Neural cell (in vitro differentiated cells): ENCODE data around the gene TCP11L1. TPM values are rescaled to one million over a fixed set of nuclear protein-coding genes. Genes with fewer than 3 reads are reported as not detected.
"Not testable (repeated sequence)": the region's sequence is repeated elsewhere in the genome, so short reads cannot be mapped to it uniquely, and the experiment has no call there.

ENCODE experiments used
- H2AFZ ChIP-seq: fragments of 200-600, 300-800 bp; sonication (generic), shearing (Covaris generic); 2 replicates; pipeline ENCODE4 v1.6.0; 2014; ENCODE audit warnings: low read depth, mild to moderate bottlenecking, antibody characterized with exemption, low read length, moderate library complexity
- H3F3A ChIP-seq: fragments of 200-600 bp; shearing (Covaris generic); 2 replicates; pipeline ENCODE4 v1.6.1; 2016; ENCODE audit warnings: mild to moderate bottlenecking, moderate library complexity, mixed read lengths, antibody characterized with exemption, low read length; ENCODE audit not compliant: insufficient read depth, poor library complexity, severe bottlenecking
- H3K27ac ChIP-seq: fragments of 200-600, 300-800 bp; sonication (generic), shearing (Covaris generic); 2 replicates; pipeline ENCODE4 v1.5.1; 2014; ENCODE audit warnings: mild to moderate bottlenecking, low read length, moderate library complexity
- H3K27me3 ChIP-seq: fragments of 300-800, 200-600 bp; sonication (generic), shearing (Covaris generic); 2 replicates; pipeline ENCODE4 v1.6.0; 2014; ENCODE audit warnings: mild to moderate bottlenecking, low read depth, low read length, moderate library complexity; ENCODE audit not compliant: insufficient read depth
- H3K36me3 ChIP-seq: fragments of 300-800, 200-600 bp; sonication (generic), shearing (Covaris generic); 2 replicates; pipeline ENCODE4 v1.5.1; 2014; ENCODE audit warnings: mild to moderate bottlenecking, antibody characterized with exemption, low read length, moderate library complexity; ENCODE audit not compliant: insufficient read depth
- H3K4me2 ChIP-seq: fragments of 300-800, 200-600 bp; sonication (generic), shearing (Covaris generic); 2 replicates; pipeline ENCODE4 v1.6.0; 2014; ENCODE audit warnings: mild to moderate bottlenecking, low read length
- H3K4me3 ChIP-seq: fragments of 300-800, 200-600 bp; sonication (generic), shearing (Covaris generic); 2 replicates; pipeline ENCODE4 v1.5.1; 2014; ENCODE audit warnings: mild to moderate bottlenecking, low read length, moderate library complexity
- H3K79me2 ChIP-seq: fragments of 200-600 bp; shearing (Covaris generic); replicated peaks from 2 replicates; pipeline ENCODE4 v1.6.0; 2014; ENCODE audit warnings: mild to moderate bottlenecking, low read length, moderate library complexity; ENCODE audit not compliant: insufficient read depth
- H3K9ac ChIP-seq: fragments of 300-800, 200-600 bp; sonication (generic), shearing (Covaris generic); 2 replicates; pipeline ENCODE4 v1.6.1; 2016; ENCODE audit warnings: mild to moderate bottlenecking, low read length, mixed read lengths
- H3K9me2 ChIP-seq: fragments of 200-600 bp; shearing (Covaris generic); 2 replicates; pipeline ENCODE4 v1.6.1; 2016; ENCODE audit warnings: mild to moderate bottlenecking, low read length, mixed read lengths; ENCODE audit not compliant: insufficient read depth
- H3K9me3 ChIP-seq: fragments of 200-600, 300-800 bp; sonication (generic), shearing (Covaris generic); 2 replicates; pipeline ENCODE4 v1.6.1; 2016; ENCODE audit warnings: mild to moderate bottlenecking, mixed run types, low read length, moderate library complexity, mixed read lengths
- H4K20me1 ChIP-seq: fragments of 200-600 bp; shearing (Covaris generic); 2 replicates; pipeline ENCODE4 v1.6.1; 2016; ENCODE audit warnings: mild to moderate bottlenecking, mixed run types; ENCODE audit not compliant: insufficient read depth
- EP300 ChIP-seq: fragments of 450-650 bp; conservative IDR thresholded peaks from 2 replicates; pipeline ENCODE4 v1.6.1; 2014; ENCODE audit warnings: antibody characterized with exemption, mild to moderate bottlenecking, moderate library complexity; ENCODE audit not compliant: poor library complexity, severe bottlenecking
- EZH2 ChIP-seq: fragments of 200-600, 300-800 bp; shearing (Covaris generic), sonication (generic); IDR thresholded peaks from 2 replicates; pipeline ENCODE4 v1.6.1; 2014; ENCODE audit warnings: antibody characterized with exemption, low read length, borderline replicate concordance, mild to moderate bottlenecking; ENCODE audit not compliant: insufficient read depth, poor library complexity, severe bottlenecking
- MXI1 ChIP-seq: fragments of 450-650 bp; conservative IDR thresholded peaks from 2 replicates; pipeline ENCODE4 v1.6.1; 2014; ENCODE audit warnings: antibody characterized with exemption, mild to moderate bottlenecking; ENCODE audit not compliant: poor library complexity, severe bottlenecking
- POLR2AphosphoS5 ChIP-seq: IDR thresholded peaks from 2 replicates; pipeline ENCODE4 v1.6.1; 2012
- RAD21 ChIP-seq: fragments of 450-650 bp; conservative IDR thresholded peaks from 2 replicates; pipeline ENCODE4 v1.6.1; 2014; ENCODE audit warnings: antibody characterized with exemption, mild to moderate bottlenecking, moderate library complexity
- REST ChIP-seq: IDR thresholded peaks from 2 replicates; pipeline ENCODE4 v1.6.1; 2012; ENCODE audit warnings: borderline replicate concordance
- SMC3 ChIP-seq: fragments of 450-650 bp; conservative IDR thresholded peaks from 2 replicates; pipeline ENCODE4 v1.6.1; 2014; ENCODE audit warnings: antibody characterized with exemption, mild to moderate bottlenecking, moderate library complexity; ENCODE audit not compliant: poor library complexity
- TAF1 ChIP-seq: IDR thresholded peaks from 2 replicates; pipeline ENCODE4 v1.6.1; 2012; ENCODE audit warnings: low read depth
- polyA plus RNA-seq: library from polyadenylated mRNA; depleted of rRNA; stranded (reverse); fragments of >200 nt; gene quantifications from 2 replicates; pipeline ENCODE4 v1.2.3, GENCODE V29; 2014
- TF ChIP-seq, protein P1 (sequence below): fragments of 450-650 bp; IDR thresholded peaks from 2 replicates; pipeline ENCODE4 v1.5.1; 2014; ENCODE audit warnings: antibody characterized with exemption, mild to moderate bottlenecking, moderate library complexity; ENCODE audit not compliant: poor library complexity, severe bottlenecking

The TCP11L1 gene
- polyA plus RNA-seq, 1 donor from 2014 or later, result 12.5 TPM

GRCh38 chr11:33028537-33028914 lies 10.8 kb upstream of the TCP11L1 start:
- H3K27me3 ChIP-seq, result no peaks in the 10 kb centered on the region
- H3K27ac ChIP-seq, result no peak overlapping the region
- no peaks in the 10 kb centered on the region for H3F3A ChIP-seq
- no peak overlapping the region for H2AFZ ChIP-seq
- no peaks in the 10 kb centered on the region for H4K20me1 ChIP-seq
- H3K4me2 ChIP-seq, result no peak overlapping the region
- no peaks in the 10 kb centered on the region for H3K9me3 ChIP-seq
- no peaks in the 10 kb centered on the region for H3K9me2 ChIP-seq
- H3K79me2 ChIP-seq, result no peaks in the 10 kb centered on the region
- H3K9ac ChIP-seq, result no peak overlapping the region
- no peak for TF ChIP-seq SMC3
- no peak for TF ChIP-seq EP300
- TF ChIP-seq EZH2, result no peak
- no peak for TF ChIP-seq REST
- no peak for TF ChIP-seq RAD21
- no peak for TF ChIP-seq MXI1
- TF ChIP-seq POLR2AphosphoS5, result no peak
- TF ChIP-seq, protein P1, sequence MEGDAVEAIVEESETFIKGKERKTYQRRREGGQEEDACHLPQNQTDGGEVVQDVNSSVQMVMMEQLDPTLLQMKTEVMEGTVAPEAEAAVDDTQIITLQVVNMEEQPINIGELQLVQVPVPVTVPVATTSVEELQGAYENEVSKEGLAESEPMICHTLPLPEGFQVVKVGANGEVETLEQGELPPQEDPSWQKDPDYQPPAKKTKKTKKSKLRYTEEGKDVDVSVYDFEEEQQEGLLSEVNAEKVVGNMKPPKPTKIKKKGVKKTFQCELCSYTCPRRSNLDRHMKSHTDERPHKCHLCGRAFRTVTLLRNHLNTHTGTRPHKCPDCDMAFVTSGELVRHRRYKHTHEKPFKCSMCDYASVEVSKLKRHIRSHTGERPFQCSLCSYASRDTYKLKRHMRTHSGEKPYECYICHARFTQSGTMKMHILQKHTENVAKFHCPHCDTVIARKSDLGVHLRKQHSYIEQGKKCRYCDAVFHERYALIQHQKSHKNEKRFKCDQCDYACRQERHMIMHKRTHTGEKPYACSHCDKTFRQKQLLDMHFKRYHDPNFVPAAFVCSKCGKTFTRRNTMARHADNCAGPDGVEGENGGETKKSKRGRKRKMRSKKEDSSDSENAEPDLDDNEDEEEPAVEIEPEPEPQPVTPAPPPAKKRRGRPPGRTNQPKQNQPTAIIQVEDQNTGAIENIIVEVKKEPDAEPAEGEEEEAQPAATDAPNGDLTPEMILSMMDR, result no peak
- TF ChIP-seq TAF1, result no peak
- H3K4me3 ChIP-seq, result no peak overlapping the region
- H3K36me3 ChIP-seq, result no peaks in the 10 kb centered on the region

- H3K79me2 ChIP-seq, H3K9me3 ChIP-seq, H3F3A ChIP-seq, H3K4me2 ChIP-seq, H3K9ac ChIP-seq, H4K20me1 ChIP-seq, H3K27ac ChIP-seq, H2AFZ ChIP-seq, H3K9me2 ChIP-seq, H3K36me3 ChIP-seq, H3K4me3 ChIP-seq, H3K27me3 ChIP-seq: not testable (repeated sequence)
Observed at GRCh38 chr11:33029218-33029617, 10.2 kb upstream of the TCP11L1 start.

DNA sequence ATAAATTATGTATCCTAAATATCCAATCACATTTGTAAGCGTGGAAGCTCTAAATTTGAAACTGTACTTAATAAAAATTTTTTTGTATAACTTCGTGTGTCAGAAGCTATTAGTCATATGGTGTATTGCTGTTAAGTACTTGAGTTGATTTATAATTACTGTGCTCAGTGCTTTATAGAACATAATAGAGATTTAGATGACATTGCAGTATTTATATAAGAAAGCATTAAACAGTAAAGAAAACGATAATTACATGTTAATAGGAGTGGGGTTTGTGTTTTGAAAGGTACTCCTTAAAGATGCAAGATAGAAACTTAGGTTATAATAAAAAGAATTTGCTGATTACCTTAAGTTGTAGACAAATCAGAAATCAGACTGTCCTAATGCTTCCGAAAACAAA lies 5.9 kb upstream of the TCP11L1 start:
- Histone ChIP-seq H4K20me1 (no peaks in the 10 kb centered on the region), H3K4me3 (no peak overlapping the region), H3K79me2 (no peaks in the 10 kb centered on the region), H3K9me3 (no peaks in the 10 kb centered on the region), H3K27ac (no peak overlapping the region), H3K27me3 (no peaks in the 10 kb centered on the region), H2AFZ (no peak overlapping the region), H3K4me2 (no peak overlapping the region), H3K9me2 (no peaks in the 10 kb centered on the region), H3F3A (no peaks in the 10 kb centered on the region), H3K36me3 (no peaks in the 10 kb centered on the region), H3K9ac (no peak overlapping the region)
- TF ChIP-seq SMC3, result no peak
- no peak for TF ChIP-seq REST
- no peak for TF ChIP-seq EP300
- TF ChIP-seq TAF1, result no peak
- TF ChIP-seq MXI1, result no peak
- TF ChIP-seq RAD21, result no peak
- TF ChIP-seq, protein P1, result no peak
- TF ChIP-seq POLR2AphosphoS5, result no peak
- no peak for TF ChIP-seq EZH2
